CMK (cell line): Measurements from ENCODE around the gene TBR1.

ENCODE experiments used
- DNase-seq: peaks from one replicate; pipeline ENCODE4 v3.0.0-alpha.2; 2010; ENCODE audit warnings: low read depth

Gene TBR1

DNA sequence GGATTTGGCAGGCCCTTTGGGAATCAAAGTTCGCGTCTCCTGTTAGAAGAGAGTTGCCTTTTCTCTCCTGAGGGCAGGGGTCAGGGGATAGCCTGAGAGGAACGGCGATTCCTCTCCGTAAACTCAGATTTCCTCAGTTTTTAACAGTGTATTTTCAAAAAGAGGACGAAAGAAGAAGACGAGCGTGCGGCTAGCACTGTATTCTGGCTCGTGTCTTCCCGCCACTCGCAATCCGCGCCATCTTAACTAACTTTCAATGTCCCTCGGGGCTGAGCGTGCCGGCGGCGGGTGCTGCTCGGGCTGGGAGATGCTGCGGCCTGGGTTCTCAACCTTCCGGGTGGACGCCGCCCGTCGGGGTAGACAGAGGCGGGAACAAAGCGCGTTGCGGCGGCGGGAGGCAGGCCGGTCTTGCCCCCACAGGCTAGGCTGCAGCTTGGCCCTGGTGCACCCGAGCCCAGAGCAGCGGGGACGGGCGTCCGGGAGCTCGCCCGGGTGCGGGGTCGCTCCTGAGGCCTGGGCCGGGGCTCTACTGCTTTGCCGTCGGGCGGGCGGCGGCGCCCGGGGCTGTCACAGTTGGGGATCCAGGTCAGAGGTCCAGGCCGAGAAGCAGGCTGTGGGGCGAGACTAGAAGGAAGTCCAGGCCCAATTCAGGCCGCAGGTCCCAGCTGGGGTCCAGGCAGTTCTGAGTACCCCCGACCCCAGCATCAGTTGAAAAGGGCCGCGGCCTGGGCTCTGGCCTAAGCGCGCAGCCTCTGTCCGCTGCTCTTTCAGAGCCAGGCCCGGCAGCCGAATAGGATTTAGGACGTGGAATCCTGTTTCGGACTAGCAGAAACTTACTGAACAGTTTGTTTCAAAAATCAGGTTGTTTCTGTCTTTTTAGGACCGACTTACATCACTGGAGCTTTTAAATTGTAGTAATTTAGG, 11.8 kb downstream of the TBR1 start:
- DNase-seq, result no peak

DNA sequence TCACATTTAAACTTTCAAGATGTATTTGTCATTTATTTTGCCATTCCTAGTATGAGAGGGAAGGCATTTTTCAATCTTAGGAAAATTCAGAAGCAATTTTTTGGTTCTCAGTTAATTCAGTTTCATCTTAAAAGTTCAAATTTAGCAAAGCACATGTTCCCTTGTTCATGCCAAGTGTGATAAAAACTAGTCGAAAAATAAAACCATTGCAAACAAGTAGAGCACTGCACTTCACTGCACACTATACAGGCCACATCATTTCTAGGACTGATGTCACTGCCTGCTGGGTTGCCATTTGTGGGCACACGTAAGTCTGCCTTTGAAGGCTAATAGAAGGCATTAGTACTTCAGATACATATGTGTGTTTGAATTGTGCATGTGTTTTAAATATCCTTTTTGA, 14.3 kb downstream of the TBR1 start:
- DNase-seq, result no peak

DNA sequence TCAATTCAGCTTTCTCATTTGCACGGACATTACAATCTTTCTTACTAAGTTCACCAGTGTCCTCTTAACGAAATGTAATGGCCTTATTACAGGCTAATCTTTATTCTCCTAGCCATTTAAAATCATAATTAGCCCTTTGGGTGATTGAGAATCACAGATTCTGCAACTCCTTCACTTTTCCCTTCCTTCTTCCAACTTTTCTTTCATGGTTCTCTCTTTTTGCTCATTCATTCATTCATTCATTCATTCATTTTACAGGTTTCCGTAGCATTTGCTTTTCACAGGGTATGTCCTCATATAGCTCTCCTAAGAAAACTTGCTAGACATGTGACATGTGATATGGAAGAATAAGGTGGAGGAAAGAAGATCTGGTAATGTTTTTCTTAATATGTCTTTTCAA, 16.0 kb downstream of the TBR1 start:
- no peak for DNase-seq

- peak; percentile 32 for DNase-seq
Measured at GRCh38 chr2:161434118-161434517, 18.0 kb downstream of the TBR1 start.

- no peak for DNase-seq
Measured at GRCh38 chr2:161436411-161436810, 20.3 kb downstream of the TBR1 start.

DNA sequence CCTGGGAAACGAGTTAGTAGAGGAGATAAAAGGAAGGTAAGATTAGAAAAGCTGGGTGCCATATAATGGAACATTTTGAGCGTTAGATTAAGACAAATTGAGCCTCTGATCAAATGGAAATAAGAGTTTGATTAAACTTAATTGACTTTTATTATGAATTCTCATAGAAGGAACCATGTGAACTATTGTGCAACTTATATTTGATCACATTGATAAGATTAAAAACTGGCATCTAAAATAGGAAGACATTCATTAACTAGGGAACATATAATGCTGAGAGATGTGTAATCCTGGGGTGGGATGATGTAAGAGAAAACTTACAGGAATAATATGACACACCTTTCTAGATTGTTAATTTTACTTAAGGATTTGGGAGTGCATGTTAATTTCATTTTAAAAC, 22.5 kb downstream of the TBR1 start:
- no peak for DNase-seq

DNA sequence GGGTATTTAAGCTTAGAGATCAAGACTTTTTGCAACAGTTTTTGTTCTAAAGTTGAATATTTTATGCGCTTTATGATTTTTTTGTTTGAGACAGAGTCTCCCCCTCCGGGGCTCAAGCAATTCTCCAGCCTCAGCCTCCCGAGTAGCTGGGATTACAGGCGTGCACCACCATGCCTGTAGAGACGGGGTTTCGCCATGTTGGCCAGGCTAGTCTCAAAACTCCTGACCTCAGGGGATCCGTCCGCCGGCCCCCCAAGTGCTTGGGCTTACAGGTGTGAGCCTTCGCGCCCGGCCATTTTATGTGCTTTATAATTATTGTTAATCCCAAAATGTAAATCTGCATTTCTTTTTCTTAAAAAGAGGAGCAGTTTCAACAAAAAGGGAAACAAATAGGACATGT, 29.0 kb downstream of the TBR1 start:
- DNase-seq, result no peak

- no peak for DNase-seq
Measured at GRCh38 chr2:161448431-161448830, 32.3 kb downstream of the TBR1 start.

DNA sequence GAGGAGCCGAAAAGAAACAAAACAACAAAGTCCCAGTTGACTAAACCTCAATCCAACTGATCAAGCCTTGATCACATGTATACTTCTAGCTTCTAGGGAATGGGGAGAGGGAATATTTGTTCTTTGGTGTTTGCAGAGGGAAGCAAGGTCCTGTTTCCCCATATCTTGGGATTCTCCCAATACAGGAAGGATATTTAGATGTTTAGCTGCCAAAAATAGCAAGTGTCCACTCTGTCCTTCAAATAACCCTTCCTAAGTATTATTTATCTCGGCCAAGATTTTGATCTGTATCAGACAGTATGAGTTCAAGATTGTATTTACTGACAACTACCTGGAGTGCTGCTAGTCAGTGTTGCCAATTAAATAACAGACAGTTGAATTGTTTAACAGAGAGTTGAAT, 55.5 kb downstream of the TBR1 start:
- DNase-seq, result no peak

GRCh38 chr2:161474920-161475319, 58.8 kb downstream of the TBR1 start:
- DNase-seq, result no peak
